ENCODE data around the gene MYL6B. TPM values are rescaled to one million over a fixed set of nuclear protein-coding genes. Genes with fewer than 3 reads are reported as not detected.

Gene MYL6B
- total and polyA plus RNA-seq, 2 donors (not counting 1 experiment from before 2014, with no cell fraction given), result 71.7 to 87.7 TPM

DNA sequence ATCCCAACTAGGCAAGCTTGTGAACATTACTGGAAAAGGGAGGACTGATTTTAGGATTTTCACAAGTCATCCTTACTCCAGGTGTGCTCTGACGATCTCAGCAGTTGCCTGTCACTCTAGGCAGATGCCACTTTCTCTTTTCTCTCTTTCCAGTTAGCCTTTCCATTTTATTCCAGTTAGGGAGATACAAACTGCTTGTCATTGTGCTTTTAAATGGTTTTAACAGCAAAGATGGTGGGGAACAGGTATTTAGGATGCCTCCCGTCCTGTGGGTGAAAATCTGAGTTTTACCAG, 46.8 kb upstream of the MYL6B start:
- H3K9ac ChIP-seq (ENCODE audit: insufficient read depth, low read length), result peak overlapping the region; percentile 45
- no peaks in the 10 kb centered on the region for H3K27me3 ChIP-seq (ENCODE audit: control insufficient read depth, insufficient read depth, low read length)
- H3K36me3 ChIP-seq (ENCODE audit: control insufficient read depth, insufficient read depth, low read length), result peaks cover 11% of the 10 kb centered on the region
- H2AFZ ChIP-seq (ENCODE audit: low read length), result no peak overlapping the region
- peaks cover 5% of the 10 kb centered on the region for H3K4me1 ChIP-seq (ENCODE audit: control insufficient read depth, extremely low read depth, insufficient read depth, low read length)
- H4K20me1 ChIP-seq (ENCODE audit: control insufficient read depth, extremely low read depth, insufficient read depth, low read length), result no peaks in the 10 kb centered on the region
- no peaks in the 10 kb centered on the region for H3K9me3 ChIP-seq (ENCODE audit: control insufficient read depth, insufficient read depth, low read depth, low read length)
- DNase-seq (ENCODE audit: low read depth in 2 of 2), result no peak
- TF ChIP-seq EZH2 (IDR thresholded peaks at IDR 0.05; ENCODE audit: low read length, missing control alignments), result no peak
- H3K4me3 ChIP-seq (replicated peaks in 1 of 4; ENCODE audit: control extremely low read depth in 1 of 4, insufficient read depth in 1 of 4, low read depth in 3 of 4, low read length in 4 of 4), result peak overlapping the region; percentile 86 to 98 (median 93)
- peaks cover 31% of the 10 kb centered on the region for H3K79me2 ChIP-seq (ENCODE audit: control insufficient read depth, insufficient read depth, low read length)
- peak overlapping the region; percentile 92 for H3K27ac ChIP-seq (ENCODE audit: insufficient read depth, low read length)
- peak overlapping the region; percentile 76 for H3K4me2 ChIP-seq (ENCODE audit: extremely low read depth, insufficient read depth, low read length)

DNA sequence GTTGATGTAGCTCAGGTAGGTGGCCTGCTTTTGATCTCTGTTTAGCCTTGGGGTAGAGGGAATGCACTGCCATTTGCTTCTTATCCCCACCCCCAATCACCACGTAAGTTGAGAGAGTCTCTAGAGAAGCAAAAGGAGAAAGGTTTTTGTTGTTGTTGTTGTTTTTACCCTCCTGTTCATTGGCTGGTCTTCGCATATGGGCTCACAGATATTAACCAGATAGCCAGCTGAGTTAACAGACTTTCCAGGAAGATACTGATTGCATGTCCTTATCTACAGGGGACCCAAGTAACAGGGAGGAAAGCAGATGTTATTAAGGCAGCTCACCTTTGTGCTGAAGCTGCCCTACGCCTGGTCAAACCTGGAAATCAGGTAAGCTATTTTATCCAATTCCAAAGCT, 45.1 kb upstream of the MYL6B start:
- Histone ChIP-seq H3K79me2 (ENCODE audit: control insufficient read depth, insufficient read depth, low read length) (peaks cover 31% of the 10 kb centered on the region), H3K36me3 (ENCODE audit: control insufficient read depth, insufficient read depth, low read length) (peaks cover 17% of the 10 kb centered on the region), H3K27me3 (ENCODE audit: control insufficient read depth, insufficient read depth, low read length) (no peaks in the 10 kb centered on the region), H3K4me1 (ENCODE audit: control insufficient read depth, extremely low read depth, insufficient read depth, low read length) (peaks cover 5% of the 10 kb centered on the region), H3K4me2 (ENCODE audit: extremely low read depth, insufficient read depth, low read length) (no peak overlapping the region), H4K20me1 (ENCODE audit: control insufficient read depth, extremely low read depth, insufficient read depth, low read length) (no peaks in the 10 kb centered on the region), H3K9me3 (ENCODE audit: control insufficient read depth, insufficient read depth, low read depth, low read length) (no peaks in the 10 kb centered on the region), H3K4me3 (replicated peaks in 1 of 4; ENCODE audit: control extremely low read depth in 1 of 4, insufficient read depth in 1 of 4, low read depth in 3 of 4, low read length in 4 of 4) (no peak overlapping the region), H3K9ac (ENCODE audit: insufficient read depth, low read length) (no peak overlapping the region), H2AFZ (ENCODE audit: low read length) (no peak overlapping the region), H3K27ac (ENCODE audit: insufficient read depth, low read length) (no peak overlapping the region)
- no peak for DNase-seq (ENCODE audit: low read depth in 2 of 2)
- TF ChIP-seq, protein P1, sequence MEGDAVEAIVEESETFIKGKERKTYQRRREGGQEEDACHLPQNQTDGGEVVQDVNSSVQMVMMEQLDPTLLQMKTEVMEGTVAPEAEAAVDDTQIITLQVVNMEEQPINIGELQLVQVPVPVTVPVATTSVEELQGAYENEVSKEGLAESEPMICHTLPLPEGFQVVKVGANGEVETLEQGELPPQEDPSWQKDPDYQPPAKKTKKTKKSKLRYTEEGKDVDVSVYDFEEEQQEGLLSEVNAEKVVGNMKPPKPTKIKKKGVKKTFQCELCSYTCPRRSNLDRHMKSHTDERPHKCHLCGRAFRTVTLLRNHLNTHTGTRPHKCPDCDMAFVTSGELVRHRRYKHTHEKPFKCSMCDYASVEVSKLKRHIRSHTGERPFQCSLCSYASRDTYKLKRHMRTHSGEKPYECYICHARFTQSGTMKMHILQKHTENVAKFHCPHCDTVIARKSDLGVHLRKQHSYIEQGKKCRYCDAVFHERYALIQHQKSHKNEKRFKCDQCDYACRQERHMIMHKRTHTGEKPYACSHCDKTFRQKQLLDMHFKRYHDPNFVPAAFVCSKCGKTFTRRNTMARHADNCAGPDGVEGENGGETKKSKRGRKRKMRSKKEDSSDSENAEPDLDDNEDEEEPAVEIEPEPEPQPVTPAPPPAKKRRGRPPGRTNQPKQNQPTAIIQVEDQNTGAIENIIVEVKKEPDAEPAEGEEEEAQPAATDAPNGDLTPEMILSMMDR (conservative IDR thresholded peaks at IDR 0.05 in 1 of 2, IDR thresholded peaks at IDR 0.05 in 1 of 2; ENCODE audit: low read depth in 1 of 2, low read length in 2 of 2), result no peak
- TF ChIP-seq EZH2 (IDR thresholded peaks at IDR 0.05; ENCODE audit: low read length, missing control alignments), result no peak

DNA sequence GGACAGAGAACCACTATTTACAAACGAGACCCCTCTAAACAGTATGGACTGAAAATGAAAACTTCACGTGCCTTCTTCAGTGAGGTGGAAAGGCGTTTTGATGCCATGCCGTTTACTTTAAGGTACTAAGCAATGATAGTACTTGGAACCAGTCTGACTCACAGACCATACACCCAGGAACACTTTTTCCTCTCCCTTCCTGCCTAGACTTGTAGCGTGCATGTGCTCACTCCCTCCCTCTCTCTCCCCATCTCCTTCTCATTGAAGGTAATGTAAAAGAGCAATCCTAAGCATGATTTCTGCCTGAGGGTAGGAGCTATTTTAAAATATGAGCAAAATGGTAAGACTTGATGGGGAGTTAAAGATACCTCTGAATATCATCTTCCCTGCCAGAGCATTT, 41.8 kb upstream of the MYL6B start:
- no peak overlapping the region for H3K27ac ChIP-seq (ENCODE audit: insufficient read depth, low read length)
- H2AFZ ChIP-seq (ENCODE audit: low read length), result no peak overlapping the region
- no peaks in the 10 kb centered on the region for H4K20me1 ChIP-seq (ENCODE audit: control insufficient read depth, extremely low read depth, insufficient read depth, low read length)
- no peak for DNase-seq (ENCODE audit: low read depth in 2 of 2)
- H3K9me3 ChIP-seq (ENCODE audit: control insufficient read depth, insufficient read depth, low read depth, low read length), result no peaks in the 10 kb centered on the region
- H3K27me3 ChIP-seq (ENCODE audit: control insufficient read depth, insufficient read depth, low read length), result no peaks in the 10 kb centered on the region
- peaks cover 5% of the 10 kb centered on the region for H3K4me1 ChIP-seq (ENCODE audit: control insufficient read depth, extremely low read depth, insufficient read depth, low read length)
- H3K79me2 ChIP-seq (ENCODE audit: control insufficient read depth, insufficient read depth, low read length), result peaks cover 19% of the 10 kb centered on the region
- no peak overlapping the region for H3K4me3 ChIP-seq (replicated peaks in 1 of 4; ENCODE audit: control extremely low read depth in 1 of 4, insufficient read depth in 1 of 4, low read depth in 3 of 4, low read length in 4 of 4)
- no peak overlapping the region for H3K9ac ChIP-seq (ENCODE audit: insufficient read depth, low read length)
- H3K36me3 ChIP-seq (ENCODE audit: control insufficient read depth, insufficient read depth, low read length), result peaks cover 17% of the 10 kb centered on the region
- TF ChIP-seq, protein P1 (conservative IDR thresholded peaks at IDR 0.05 in 1 of 2, IDR thresholded peaks at IDR 0.05 in 1 of 2; ENCODE audit: low read depth in 1 of 2, low read length in 2 of 2), result no peak
- TF ChIP-seq EZH2 (IDR thresholded peaks at IDR 0.05; ENCODE audit: low read length, missing control alignments), result no peak
- H3K4me2 ChIP-seq (ENCODE audit: extremely low read depth, insufficient read depth, low read length), result no peak overlapping the region

Measured in fibroblast of lung (primary cell).